IMR-90 (cell line): ENCODE results near the gene FOXP1. TPM values are rescaled to one million over a fixed set of nuclear protein-coding genes. Genes with fewer than 3 reads are reported as not detected.

ENCODE experiments used
- ATAC-seq: fragments of 200-7000 bp; cut with Tn5 transposase; 2 replicates; pipeline ENCODE4 v1.9.1; 2020; ENCODE audit warnings: low read depth, mild to moderate bottlenecking, moderate library complexity
- BruUV-seq: library from RNA; stranded (reverse); fragments of 400-500 nt; replicated peaks from 2 replicates; lab custom pipeline; 2021; lab: Mats Ljungman, UMichigan
- CTCF ChIA-PET: fragments of 300-600 bp; formaldehyde crosslinking; extraction: SDS; loops from one replicate; lab custom pipeline; 2021; ENCODE audit warnings: antibody characterized with exemption; lab: Yijun Ruan, JAX
- POLR2A ChIA-PET: fragments of 300-600 bp; sonication (Branson Sonifier 250); formaldehyde crosslinking; loops from one replicate; lab custom pipeline; 2022; ENCODE audit warnings: antibody characterized with exemption; ENCODE audit not compliant: unreplicated experiment; lab: Charles Lee
- DNase-seq: peaks from one replicate; pipeline ENCODE4 v3.0.0; 2013
- H2AFZ ChIP-seq: replicated peaks from 2 replicates; pipeline ENCODE3; 2013; ENCODE audit warnings: low read length, mild to moderate bottlenecking; ENCODE audit not compliant: poor library complexity
- H2AK5ac ChIP-seq: 2 replicates; pipeline ENCODE4 v1.6.1; 2013; ENCODE audit warnings: low read depth, low read length, inconsistent platforms
- H2AK9ac ChIP-seq: replicated peaks from 2 replicates; pipeline ENCODE3; 2013; ENCODE audit warnings: mild to moderate bottlenecking, low read depth, low read length, moderate library complexity; ENCODE audit not compliant: poor library complexity
- H2BK120ac ChIP-seq: 2 replicates; pipeline ENCODE4 v1.6.1; 2013; ENCODE audit warnings: low read depth, low read length, inconsistent platforms
- H2BK15ac ChIP-seq: 3 replicates; pipeline ENCODE4 v1.6.1; 2013; ENCODE audit warnings: low read depth, low read length, inconsistent platforms
- H2BK20ac ChIP-seq: 2 replicates; pipeline ENCODE4 v1.6.1; 2013; ENCODE audit warnings: low read depth, mild to moderate bottlenecking, inconsistent platforms, low read length, moderate library complexity
- H2BK5ac ChIP-seq: 2 replicates; pipeline ENCODE4 v1.6.1; 2013; ENCODE audit warnings: mild to moderate bottlenecking, low read depth, low read length, inconsistent platforms; ENCODE audit not compliant: poor library complexity, severe bottlenecking
- H3K14ac ChIP-seq: replicated peaks from 2 replicates; pipeline ENCODE4 v1.6.1; 2013; ENCODE audit warnings: low read depth, low read length, inconsistent platforms
- H3K18ac ChIP-seq: 2 replicates; pipeline ENCODE4 v1.6.1; 2013; ENCODE audit warnings: low read depth, low read length, control low read depth
- H3K23ac ChIP-seq: 2 replicates; pipeline ENCODE4 v1.6.1; 2013; ENCODE audit warnings: low read depth, low read length, inconsistent platforms
- H3K27ac ChIP-seq: 2 replicates; pipeline ENCODE4 v1.5.1; 2013; ENCODE audit warnings: mild to moderate bottlenecking, control low read depth, low read length; ENCODE audit not compliant: insufficient read depth
- H3K27me3 ChIP-seq: 2 replicates; pipeline ENCODE4 v1.6.1; 2013; ENCODE audit warnings: low read length; ENCODE audit not compliant: control insufficient read depth, insufficient read depth
- H3K36me3 ChIP-seq: 2 replicates; pipeline ENCODE4 v1.6.1; 2013; ENCODE audit warnings: low read length, mixed read lengths; ENCODE audit not compliant: control insufficient read depth, insufficient read depth
- H3K4ac ChIP-seq: 2 replicates; pipeline ENCODE4 v1.6.1; 2013; ENCODE audit warnings: low read depth, low read length, inconsistent platforms
- H3K4me1 ChIP-seq: 2 replicates; pipeline ENCODE4 v1.6.1; 2013; ENCODE audit warnings: low read length, mixed read lengths; ENCODE audit not compliant: control insufficient read depth, insufficient read depth
- H3K4me2 ChIP-seq: 2 replicates; pipeline ENCODE4 v1.6.1; 2013; ENCODE audit warnings: low read depth, mild to moderate bottlenecking, control low read depth, low read length, moderate library complexity
- H3K4me3 ChIP-seq: 2 replicates; pipeline ENCODE4 v1.5.1; 2013; ENCODE audit warnings: low read depth, mild to moderate bottlenecking, control low read depth, low read length, moderate library complexity; ENCODE audit not compliant: insufficient read depth
- H3K56ac ChIP-seq: 2 replicates; pipeline ENCODE4 v1.6.1; 2013; ENCODE audit warnings: low read length, inconsistent platforms; ENCODE audit not compliant: insufficient read depth; ENCODE audit errors: extremely low read depth
- H3K79me1 ChIP-seq, 2 experiments: 2 replicates each; pipeline ENCODE4 v1.6.1; 2013; ENCODE audit warnings: low read length in 2 of 2, inconsistent platforms in 1 of 2, low read depth in 1 of 2
- H3K9ac ChIP-seq: 2 replicates; pipeline ENCODE4 v1.6.1; 2013; ENCODE audit warnings: low read depth, low read length, control low read depth
- H3K9me1 ChIP-seq: 2 replicates; pipeline ENCODE4 v1.6.1; 2013; ENCODE audit warnings: low read length, inconsistent platforms; ENCODE audit not compliant: insufficient read depth
- H3K9me3 ChIP-seq: 2 replicates; pipeline ENCODE4 v1.6.1; 2013; ENCODE audit warnings: low read length; ENCODE audit not compliant: control insufficient read depth, insufficient read depth
- H4K20me1 ChIP-seq: 2 replicates; pipeline ENCODE4 v1.6.1; 2013; ENCODE audit warnings: low read length, inconsistent platforms; ENCODE audit not compliant: insufficient read depth
- H4K5ac ChIP-seq: 2 replicates; pipeline ENCODE4 v1.6.1; 2013; ENCODE audit warnings: mild to moderate bottlenecking, low read depth, low read length, control low read depth
- H4K8ac ChIP-seq, 2 experiments: 2 replicates each; pipeline ENCODE4 v1.6.1; 2013; ENCODE audit warnings: low read depth in 2 of 2, low read length in 2 of 2, control low read depth in 1 of 2, inconsistent platforms in 1 of 2
- H4K91ac ChIP-seq: 2 replicates; pipeline ENCODE4 v1.6.1; 2013; ENCODE audit warnings: low read depth, low read length, inconsistent platforms; ENCODE audit not compliant: insufficient read depth
- BHLHE40 ChIP-seq: fragments of 150-350 bp; IDR thresholded peaks from 2 replicates; pipeline ENCODE4 v1.6.1; 2016; ENCODE audit warnings: mild to moderate bottlenecking, low read depth, low read length
- CEBPB ChIP-seq: IDR thresholded peaks from 2 replicates; pipeline ENCODE4 v1.6.1; 2012; ENCODE audit warnings: low read depth, low read length, improper control_type of control experiment
- CHD1 ChIP-seq: IDR thresholded peaks from 2 replicates; pipeline ENCODE4 v1.6.1; 2012; ENCODE audit warnings: low read depth, low read length, improper control_type of control experiment
- CTCF ChIP-seq: conservative IDR thresholded peaks from 2 replicates; pipeline ENCODE4 v1.5.1; 2012; ENCODE audit warnings: mild to moderate bottlenecking, low read depth, low read length, improper control_type of control experiment
- FOS ChIP-seq: fragments of 150-350 bp; IDR thresholded peaks from 2 replicates; pipeline ENCODE4 v1.6.1; 2016; ENCODE audit warnings: low read depth, low read length
- MAFK ChIP-seq: IDR thresholded peaks from 2 replicates; pipeline ENCODE4 v1.6.1; 2012; ENCODE audit warnings: low read depth, low read length, improper control_type of control experiment
- MAZ ChIP-seq: IDR thresholded peaks from 2 replicates; pipeline ENCODE4 v1.6.1; 2012; ENCODE audit warnings: low read depth, mild to moderate bottlenecking, low read length, improper control_type of control experiment, moderate library complexity, borderline replicate concordance
- MXI1 ChIP-seq: IDR thresholded peaks from 2 replicates; pipeline ENCODE4 v1.6.1; 2012; ENCODE audit warnings: low read depth, mild to moderate bottlenecking, low read length, moderate library complexity, borderline replicate concordance
- NFE2L2 ChIP-seq: fragments of 150-350 bp; IDR thresholded peaks from 2 replicates; pipeline ENCODE4 v1.6.1; 2016; ENCODE audit warnings: low read depth, mild to moderate bottlenecking, low read length
- POLR2A ChIP-seq: IDR thresholded peaks from 2 replicates; pipeline ENCODE4 v1.6.1; 2012; ENCODE audit warnings: mild to moderate bottlenecking, low read depth, low read length
- RAD21 ChIP-seq: IDR thresholded peaks from 2 replicates; pipeline ENCODE4 v1.6.1; 2012; ENCODE audit warnings: low read length, improper control_type of control experiment
- RCOR1 ChIP-seq: IDR thresholded peaks from 2 replicates; pipeline ENCODE4 v1.6.1; 2012; ENCODE audit warnings: mild to moderate bottlenecking, low read length, improper control_type of control experiment; ENCODE audit not compliant: insufficient replicate concordance
- RFX5 ChIP-seq: IDR thresholded peaks from 2 replicates; pipeline ENCODE4 v1.8.0; 2012; ENCODE audit warnings: low read depth, mild to moderate bottlenecking, low read length, moderate library complexity
- SMC3 ChIP-seq: fragments of 150-350 bp; IDR thresholded peaks from 2 replicates; pipeline ENCODE4 v1.6.1; 2016; ENCODE audit warnings: low read depth, mild to moderate bottlenecking, antibody characterized with exemption, low read length, moderate library complexity
- WGBS, 2 experiments: methylation state at CpG; one replicate each; pipeline versions ENCODE4 v1.1.5 to v1.1.7; 2013; ENCODE audit warnings: missing lambda C conversion rate in 2 of 2; ENCODE audit not compliant: insufficient read length in 1 of 2; ENCODE audit errors: extremely low coverage in 2 of 2; 5-methylcytosine and 5-hydroxymethylcytosine counted together
- dilution Hi-C: fragments of 300-500 bp; cut with HindIII; formaldehyde crosslinking; loops from one replicate; pipeline ENCODE4 v1.14.3; 2018; ENCODE audit warnings: low sequenced_read_pairs; ENCODE audit not compliant: unreplicated experiment
- in situ Hi-C: fragments of 300-500 bp; cut with MboI; formaldehyde crosslinking; loops from 3 replicates; pipeline ENCODE4 v1.14.3; 2019; ENCODE audit warnings: low sequenced_read_pairs, inconsistent platforms, mixed read lengths
- intact Hi-C: fragments of 100-400 bp; cut with micrococcal nuclease; formaldehyde crosslinking; loops from 2 replicates; pipeline ENCODE4 v1.10.0; 2022
- polyA plus RNA-seq, 3 experiments: library from polyadenylated mRNA; depleted of rRNA; stranded (reverse); fragments of >200 nt; gene quantifications; 2 replicates each; pipeline ENCODE4 v1.2.3, GENCODE V29; 2012; ENCODE audit warnings: low replicate concordance in 1 of 3
- total RNA-seq: library from RNA; depleted of rRNA; stranded (reverse); fragments of >200 nt; gene quantifications from 2 replicates; pipeline ENCODE4 v1.2.3, GENCODE V29; 2012
- TF ChIP-seq, protein P1 (sequence below): fragments of 150-350 bp; IDR thresholded peaks from 2 replicates; pipeline ENCODE4 v1.6.1; 2017; ENCODE audit warnings: mild to moderate bottlenecking, antibody characterized with exemption, low read length, low read depth
- TF ChIP-seq, protein P2 (sequence below): fragments of 150-350 bp; IDR thresholded peaks from 2 replicates; pipeline ENCODE4 v1.6.1; 2016; ENCODE audit warnings: low read depth, mild to moderate bottlenecking, low read length, moderate library complexity, borderline replicate concordance

Gene FOXP1
- total and polyA plus RNA-seq, 2 of the 4 experiments (the other 2 are of a cell fraction) = 37.0 to 132 TPM

- Histone ChIP-seq H3K23ac (no peak overlapping the region), H3K4me3 (no peak overlapping the region), H3K14ac (no peak overlapping the region), H4K91ac (no peak overlapping the region), H3K9ac (no peak overlapping the region), H3K9me1 (peaks cover 17% of the 10 kb centered on the region), H2BK5ac (no peak overlapping the region), H3K56ac (no peak overlapping the region), H2BK120ac (no peak overlapping the region), H3K18ac (no peak overlapping the region), H3K9me3 (no peaks in the 10 kb centered on the region), H2AK9ac (no peak overlapping the region), H2BK15ac (no peak overlapping the region), H3K36me3 (peaks cover 40% of the 10 kb centered on the region), H3K79me1 (peaks cover 44 to 64% of the 10 kb centered on the region in 2 experiments), H2BK20ac (no peak overlapping the region), H4K5ac (no peak overlapping the region), H3K4ac (no peak overlapping the region), H3K27ac (no peak overlapping the region), H3K4me2 (no peak overlapping the region), H3K27me3 (no peaks in the 10 kb centered on the region), H4K20me1 (peaks cover 1% of the 10 kb centered on the region; the same call in 1 of the 2 replicates), H2AK5ac (no peak overlapping the region), H4K8ac (no peak overlapping the region), H3K4me1 (peaks cover 15% of the 10 kb centered on the region), H2AFZ (no peak overlapping the region)
- no TSS peak for BruUV-seq
- ATAC-seq (no peak), DNase-seq (no peak)
- CTCF ChIA-PET = no interaction called here
- TF ChIP-seq CEBPB (no peak), MAZ (no peak), RAD21 (no peak), MAFK (no peak), CHD1 (no peak), SMC3 (no peak), NFE2L2 (no peak), CTCF (no peak), FOS (no peak), BHLHE40 (no peak), POLR2A (no peak), MXI1 (no peak), RCOR1 (no peak), RFX5 (no peak)
- TF ChIP-seq, protein P1, sequence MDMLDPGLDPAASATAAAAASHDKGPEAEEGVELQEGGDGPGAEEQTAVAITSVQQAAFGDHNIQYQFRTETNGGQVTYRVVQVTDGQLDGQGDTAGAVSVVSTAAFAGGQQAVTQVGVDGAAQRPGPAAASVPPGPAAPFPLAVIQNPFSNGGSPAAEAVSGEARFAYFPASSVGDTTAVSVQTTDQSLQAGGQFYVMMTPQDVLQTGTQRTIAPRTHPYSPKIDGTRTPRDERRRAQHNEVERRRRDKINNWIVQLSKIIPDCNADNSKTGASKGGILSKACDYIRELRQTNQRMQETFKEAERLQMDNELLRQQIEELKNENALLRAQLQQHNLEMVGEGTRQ = no peak
- TF ChIP-seq, protein P2, sequence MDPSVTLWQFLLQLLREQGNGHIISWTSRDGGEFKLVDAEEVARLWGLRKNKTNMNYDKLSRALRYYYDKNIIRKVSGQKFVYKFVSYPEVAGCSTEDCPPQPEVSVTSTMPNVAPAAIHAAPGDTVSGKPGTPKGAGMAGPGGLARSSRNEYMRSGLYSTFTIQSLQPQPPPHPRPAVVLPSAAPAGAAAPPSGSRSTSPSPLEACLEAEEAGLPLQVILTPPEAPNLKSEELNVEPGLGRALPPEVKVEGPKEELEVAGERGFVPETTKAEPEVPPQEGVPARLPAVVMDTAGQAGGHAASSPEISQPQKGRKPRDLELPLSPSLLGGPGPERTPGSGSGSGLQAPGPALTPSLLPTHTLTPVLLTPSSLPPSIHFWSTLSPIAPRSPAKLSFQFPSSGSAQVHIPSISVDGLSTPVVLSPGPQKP = no peak
- dilution Hi-C loops (no loop called here), in situ Hi-C loops (no loop called here), intact Hi-C loops (no loop called here)
- 100% methylated on average over 3 of the region's 13 CpGs; no CpG with 5 or more reads in 1 of the 2 experiments for WGBS, 2 experiments
- POLR2A ChIA-PET = no interaction called here
Observed at GRCh38 chr3:70977712-70978111, 605.8 kb downstream of the FOXP1 start.
